A673 (cell line): ENCODE data around the gene NCEH1. TPM values are rescaled to one million over a fixed set of nuclear protein-coding genes. Genes with fewer than 3 reads are reported as not detected.
A peak's percentile ranks its signal among the peaks of the same experiment; 100 is the strongest.

Source experiments
- BruUV-seq: library from RNA; stranded (reverse); fragments of 400-500 nt; replicated peaks from 2 replicates; lab custom pipeline; 2021; lab: Mats Ljungman, UMichigan
- CTCF ChIA-PET: fragments of 300-600 bp; sonication (Branson Sonifier 250); formaldehyde crosslinking; loops from one replicate; lab custom pipeline; 2022; ENCODE audit warnings: antibody characterized with exemption; lab: Charles Lee
- POLR2A ChIA-PET: fragments of 300-600 bp; sonication (Branson Sonifier 250); formaldehyde crosslinking; loops from one replicate; lab custom pipeline; 2022; ENCODE audit warnings: antibody characterized with exemption; ENCODE audit not compliant: low non-redundant PET; lab: Charles Lee
- DNase-seq: peaks from one replicate; pipeline ENCODE4 v3.0.0-alpha.2; 2015; ENCODE audit warnings: low spot score
- H3K27ac ChIP-seq: fragments of 200-600 bp; sonication (generic); 2 replicates; pipeline ENCODE4 v1.5.1; 2016; ENCODE audit warnings: mixed run types, low read depth, mild to moderate bottlenecking, mixed read lengths, antibody characterized with exemption, low read length; ENCODE audit not compliant: poor library complexity, severe bottlenecking
- H3K27me3 ChIP-seq: fragments of 200-600 bp; sonication (generic); replicated peaks from 2 replicates; pipeline ENCODE4 v1.6.1; 2017; ENCODE audit warnings: mixed run types, low read depth, mild to moderate bottlenecking, mixed read lengths, antibody characterized with exemption, low read length; ENCODE audit not compliant: insufficient read depth, poor library complexity
- H3K36me3 ChIP-seq: fragments of 200-600 bp; sonication (generic); 2 replicates; pipeline ENCODE4 v1.6.1; 2016; ENCODE audit warnings: mixed run types, mild to moderate bottlenecking, mixed read lengths, antibody characterized with exemption, low read length; ENCODE audit not compliant: insufficient read depth, poor library complexity, severe bottlenecking
- H3K4me1 ChIP-seq: fragments of 200-600 bp; sonication (generic); 2 replicates; pipeline ENCODE4 v1.6.1; 2017; ENCODE audit warnings: mixed run types, mild to moderate bottlenecking, mixed read lengths, antibody characterized with exemption, low read length; ENCODE audit not compliant: insufficient read depth, poor library complexity, severe bottlenecking
- H3K4me3 ChIP-seq: fragments of 200-600 bp; sonication (generic); 2 replicates; pipeline ENCODE4 v1.5.1; 2016; ENCODE audit warnings: low read depth, mixed run types, mild to moderate bottlenecking, mixed read lengths, low read length; ENCODE audit not compliant: poor library complexity, severe bottlenecking
- H3K9me3 ChIP-seq: fragments of 200-600 bp; sonication (generic); 2 replicates; pipeline ENCODE4 v1.6.1; 2016; ENCODE audit warnings: mixed run types, low read depth, mild to moderate bottlenecking, mixed read lengths, antibody characterized with exemption, low read length; ENCODE audit not compliant: poor library complexity, severe bottlenecking
- CTCF ChIP-seq: fragments of 300-800, 200-600 bp; sonication (generic); conservative IDR thresholded peaks from 2 replicates; pipeline ENCODE4 v1.5.1; 2017; ENCODE audit warnings: low read depth, mild to moderate bottlenecking, antibody characterized with exemption, low read length, moderate library complexity, mixed read lengths
- EZH2 ChIP-seq: fragments of 200-600 bp; sonication (generic); IDR thresholded peaks from 2 replicates; pipeline ENCODE4 v1.6.1; 2017; ENCODE audit warnings: borderline replicate concordance, low read depth, mild to moderate bottlenecking, mixed read lengths, antibody characterized with exemption, low read length; ENCODE audit not compliant: poor library complexity, severe bottlenecking
- intact Hi-C: fragments of 100-400 bp; cut with micrococcal nuclease; formaldehyde crosslinking; loops from one replicate; pipeline ENCODE4 v1.10.0; 2022; ENCODE audit not compliant: unreplicated experiment
- total RNA-seq: library from RNA; stranded (reverse); gene quantifications from 2 replicates; pipeline ENCODE4 v1.2.3, GENCODE V29; 2021

NCEH1 gene
- total RNA-seq, 1 experiment from 2014 or later: 3.5 TPM

GRCh38 chr3:172717493-172718088 lies 6.7 kb upstream of the NCEH1 start:
- CTCF ChIA-PET: interaction anchor here (0.7 to 1.0 kb wide), 3 partner anchors 9 to 84 kb away, joined by 3 read pairs; no protein-coding TSS in a partner anchor
- TF ChIP-seq EZH2: no peak
- TF ChIP-seq CTCF: peak; percentile 58
- BruUV-seq: no TSS peak
- intact Hi-C loops: no loop called here
- peak; percentile 32 for DNase-seq
- H3K4me1 ChIP-seq: no peaks in the 10 kb centered on the region
- H3K4me3 ChIP-seq: no peak overlapping the region
- POLR2A ChIA-PET: interaction anchor here (0.6 kb wide), 1 partner anchor 632 kb away, joined by 4 read pairs; no protein-coding TSS in a partner anchor
- H3K27me3 ChIP-seq: no peaks in the 10 kb centered on the region
- H3K36me3 ChIP-seq: no peaks in the 10 kb centered on the region
- H3K9me3 ChIP-seq: no peaks in the 10 kb centered on the region
- no peak overlapping the region for H3K27ac ChIP-seq

GRCh38 chr3:172716476-172716875 lies 5.6 kb upstream of the NCEH1 start:
- Histone ChIP-seq H3K27ac (no peak overlapping the region), H3K36me3 (no peaks in the 10 kb centered on the region), H3K27me3 (no peaks in the 10 kb centered on the region), H3K9me3 (no peaks in the 10 kb centered on the region), H3K4me1 (no peaks in the 10 kb centered on the region), H3K4me3 (no peak overlapping the region)
- DNase-seq: no peak
- intact Hi-C loops: no loop called here
- CTCF ChIA-PET: interaction anchor here (0.6 kb wide), 1 partner anchor 113 kb away, joined by 3 read pairs; no protein-coding TSS in a partner anchor
- POLR2A ChIA-PET: no interaction called here
- TF ChIP-seq EZH2 (no peak), CTCF (no peak)
- no TSS peak for BruUV-seq

DNA sequence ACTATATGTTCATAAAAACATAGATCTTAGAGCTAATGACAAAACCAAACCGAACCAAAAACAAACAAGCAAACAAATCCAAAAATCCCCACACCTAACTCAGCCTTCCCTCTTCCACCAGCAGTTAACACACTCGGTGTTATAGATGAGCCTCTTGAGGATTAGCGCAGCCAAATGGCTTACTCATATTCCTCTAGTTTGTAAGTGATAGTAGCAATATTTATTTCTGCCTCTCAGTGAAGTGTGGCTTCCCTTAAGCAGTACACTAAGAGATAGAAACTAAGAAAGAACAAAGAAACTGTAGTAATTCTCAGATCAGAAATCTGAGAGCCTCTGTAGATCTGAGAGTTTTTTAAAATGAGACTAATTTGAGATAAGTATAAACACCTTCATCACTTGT lies 2.4 kb upstream of the NCEH1 start:
- Histone ChIP-seq H3K27ac (no peak overlapping the region), H3K9me3 (no peaks in the 10 kb centered on the region), H3K36me3 (no peaks in the 10 kb centered on the region), H3K27me3 (no peaks in the 10 kb centered on the region), H3K4me3 (no peak overlapping the region), H3K4me1 (no peaks in the 10 kb centered on the region)
- intact Hi-C loops: no loop called here
- ChIA-PET CTCF (no interaction called here), POLR2A (no interaction called here)
- BruUV-seq: no TSS peak
- no peak for DNase-seq
- TF ChIP-seq CTCF (no peak), EZH2 (no peak)
